Activated naive CD4-positive, alpha-beta T cell treated with anti-CD3 and anti-CD28 coated beads for 36 hours (primary cell): Measurements from ENCODE around the gene GBE1. TPM values are rescaled to one million over a fixed set of nuclear protein-coding genes. Genes with fewer than 3 reads are reported as not detected.

ENCODE experiments used
- CTCF ChIA-PET: fragments of 350-600 bp; sonication (Branson Sonifier 250); formaldehyde crosslinking; loops from one replicate; lab custom pipeline; 2021; ENCODE audit warnings: antibody characterized with exemption; lab: Charles Lee
- DNase-seq: peaks from one replicate; pipeline ENCODE4 v3.0.0-alpha.2; 2020
- H3K27ac Mint-ChIP-seq: one replicate; pipeline ENCODE4 v1.8.0; 2021; ENCODE audit warnings: mild to moderate bottlenecking, mixed read lengths
- H3K27me3 Mint-ChIP-seq: one replicate; pipeline ENCODE4 v1.8.0; 2021; ENCODE audit warnings: low read depth, mixed read lengths
- H3K36me3 Mint-ChIP-seq: one replicate; pipeline ENCODE4 v1.8.0; 2021; ENCODE audit warnings: low read depth, mixed read lengths
- H3K4me1 Mint-ChIP-seq: one replicate; pipeline ENCODE4 v1.8.0; 2021; ENCODE audit warnings: low read depth, mixed read lengths
- H3K4me3 Mint-ChIP-seq: one replicate; pipeline ENCODE4 v1.8.0; 2021; ENCODE audit warnings: mild to moderate bottlenecking, moderate library complexity, mixed read lengths
- H3K9me3 Mint-ChIP-seq: one replicate; pipeline ENCODE4 v1.8.0; 2021; ENCODE audit warnings: mixed read lengths
- intact Hi-C: fragments of 100-400 bp; cut with micrococcal nuclease; formaldehyde crosslinking; loops from one replicate; pipeline ENCODE4 v1.15.1; 2023
- total RNA-seq, 2 experiments: library from RNA; stranded (reverse); gene quantifications; one replicate each; pipeline ENCODE4 v1.2.3, GENCODE V29; 2021

Gene GBE1
- 10 to 100 TPM; 24.6 to 26.0 TPM for total RNA-seq

- CTCF ChIA-PET, result interaction anchor here (0.6 to 0.8 kb wide), 2 partner anchors 148 to 453 kb away, joined by 3 read pairs; no protein-coding TSS in a partner anchor
- DNase-seq, result peak; percentile 87
- Mint-ChIP-seq H3K27me3 (no peaks in the 10 kb centered on the region), H3K36me3 (peaks cover 17% of the 10 kb centered on the region), H3K9me3 (peaks cover 7% of the 10 kb centered on the region), H3K4me1 (peaks cover 14% of the 10 kb centered on the region), H3K4me3 (peak within 1 kb of the TSS; percentile 90), H3K27ac (peak within 1 kb of the TSS; percentile 97)
- intact Hi-C loops, result loop anchor here (1.0 to 5.0 kb wide), 3 partner anchors 151 to 372 kb away; no protein-coding TSS in a partner anchor
Measured at GRCh38 chr3:81760924-81761903, at the start of gene GBE1. GBE1 (minus strand) TSS chr3:81761645; CDS start chr3:81761517, 128 bp downstream.

GRCh38 chr3:81808900-81809299, 47.5 kb upstream of the GBE1 start:
- Mint-ChIP-seq H3K4me3 (no peak overlapping the region), H3K4me1 (no peaks in the 10 kb centered on the region), H3K27ac (no peak overlapping the region), H3K9me3 (no peaks in the 10 kb centered on the region), H3K36me3 (no peaks in the 10 kb centered on the region), H3K27me3 (peaks cover 2% of the 10 kb centered on the region)
- intact Hi-C loops, result no loop called here
- CTCF ChIA-PET, result no interaction called here
- DNase-seq, result no peak

DNA sequence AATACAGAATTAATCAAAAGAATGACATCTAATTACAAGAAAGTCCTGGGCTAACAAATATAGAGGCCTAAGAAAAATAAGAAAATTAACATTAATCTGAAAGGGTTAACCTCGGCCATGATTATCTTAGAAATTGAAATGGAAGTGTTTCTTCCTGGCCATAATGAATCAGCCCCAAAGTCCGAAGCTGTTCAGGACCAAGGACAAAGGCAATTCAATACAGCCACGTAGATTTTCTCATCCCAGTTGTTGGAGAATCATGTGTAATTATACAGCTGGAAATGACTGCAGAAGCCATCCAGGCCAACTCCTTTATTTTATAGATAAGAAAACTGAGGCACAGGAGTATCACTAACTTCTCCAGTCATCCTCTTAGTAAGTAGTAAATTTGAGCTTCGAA, 38.0 kb upstream of the GBE1 start:
- peaks cover 1% of the 10 kb centered on the region for H3K36me3 Mint-ChIP-seq
- H3K4me1 Mint-ChIP-seq, result no peaks in the 10 kb centered on the region
- H3K27me3 Mint-ChIP-seq, result peaks cover 2% of the 10 kb centered on the region
- intact Hi-C loops, result no loop called here
- no peaks in the 10 kb centered on the region for H3K9me3 Mint-ChIP-seq
- DNase-seq, result no peak
- H3K4me3 Mint-ChIP-seq, result no peak overlapping the region
- CTCF ChIA-PET, result no interaction called here
- H3K27ac Mint-ChIP-seq, result no peak overlapping the region

DNA sequence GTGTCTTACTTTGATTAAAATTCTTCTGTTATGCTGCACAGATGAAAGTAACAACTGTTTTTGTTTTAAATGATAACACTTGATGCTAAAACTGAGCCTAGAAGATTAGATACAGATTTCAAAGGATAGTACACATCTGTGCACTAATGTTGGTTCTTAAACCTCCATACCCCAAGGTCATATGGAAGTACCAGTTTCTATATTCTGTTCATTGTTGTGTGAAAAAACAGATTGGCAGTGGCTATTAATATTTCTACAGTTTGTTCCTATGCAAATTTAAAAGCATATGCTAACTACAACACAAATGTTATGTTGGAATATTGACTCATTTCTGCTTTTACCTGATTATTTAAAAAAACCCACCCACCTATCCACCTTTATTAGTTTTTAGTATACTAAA, 32.0 kb upstream of the GBE1 start:
- H3K36me3 Mint-ChIP-seq, result peaks cover 1% of the 10 kb centered on the region
- DNase-seq, result no peak
- H3K4me3 Mint-ChIP-seq, result no peak overlapping the region
- no peak overlapping the region for H3K27ac Mint-ChIP-seq
- CTCF ChIA-PET, result no interaction called here
- H3K9me3 Mint-ChIP-seq, result no peaks in the 10 kb centered on the region
- intact Hi-C loops, result no loop called here
- no peaks in the 10 kb centered on the region for H3K4me1 Mint-ChIP-seq
- H3K27me3 Mint-ChIP-seq, result peaks cover 7% of the 10 kb centered on the region

DNA sequence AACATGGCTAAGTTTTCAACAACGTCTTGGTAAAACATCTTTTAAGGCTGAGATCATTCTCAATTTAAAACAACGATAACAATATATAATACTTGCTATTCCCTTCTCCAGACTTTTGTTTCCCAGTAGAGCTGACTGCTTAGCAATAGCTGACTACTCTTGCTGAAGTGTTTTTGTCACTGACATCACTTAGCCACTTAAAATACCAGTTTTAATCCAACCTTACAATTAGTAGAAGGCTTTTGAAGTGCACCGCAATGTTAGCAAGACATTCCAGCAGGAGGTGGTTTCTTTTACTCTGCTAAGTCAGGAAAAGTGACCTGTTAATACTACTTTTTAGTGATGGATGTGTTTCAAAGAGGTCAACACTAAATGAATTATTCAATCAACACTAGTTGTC, 28.7 kb upstream of the GBE1 start:
- Mint-ChIP-seq H3K4me1 (no peaks in the 10 kb centered on the region), H3K9me3 (no peaks in the 10 kb centered on the region)

DNA sequence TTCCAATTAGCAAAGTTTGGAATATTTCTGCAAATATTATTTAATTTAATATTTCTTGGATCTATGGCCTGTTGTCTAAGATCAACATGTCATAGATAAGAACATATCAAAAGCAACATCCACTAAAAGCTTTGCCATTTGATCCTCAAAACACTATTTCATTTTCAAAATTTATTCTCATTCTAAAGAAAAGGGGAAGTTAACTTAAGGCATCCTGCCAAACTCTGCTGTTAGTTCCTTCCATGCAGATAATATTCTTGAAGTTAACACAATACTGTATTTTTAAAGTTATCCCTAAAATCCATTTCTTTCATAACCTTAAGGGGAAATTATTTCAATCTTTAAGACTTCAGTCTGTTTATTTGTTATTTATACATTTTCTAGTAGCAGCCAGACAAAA, 28.2 kb upstream of the GBE1 start:
- peaks cover 7% of the 10 kb centered on the region for H3K27me3 Mint-ChIP-seq
- CTCF ChIA-PET, result no interaction called here
- no peak for DNase-seq
- intact Hi-C loops, result no loop called here
- H3K36me3 Mint-ChIP-seq, result no peaks in the 10 kb centered on the region
- no peaks in the 10 kb centered on the region for H3K4me1 Mint-ChIP-seq
- no peaks in the 10 kb centered on the region for H3K9me3 Mint-ChIP-seq
- H3K4me3 Mint-ChIP-seq, result no peak overlapping the region
- no peak overlapping the region for H3K27ac Mint-ChIP-seq

More for the DNA sequence above, 28.7 kb upstream of the GBE1 start:
- Mint-ChIP-seq H3K27me3 (peaks cover 7% of the 10 kb centered on the region), H3K27ac (no peak overlapping the region), H3K4me3 (no peak overlapping the region), H3K36me3 (no peaks in the 10 kb centered on the region)
- CTCF ChIA-PET, result no interaction called here
- intact Hi-C loops, result no loop called here
- DNase-seq, result no peak

DNA sequence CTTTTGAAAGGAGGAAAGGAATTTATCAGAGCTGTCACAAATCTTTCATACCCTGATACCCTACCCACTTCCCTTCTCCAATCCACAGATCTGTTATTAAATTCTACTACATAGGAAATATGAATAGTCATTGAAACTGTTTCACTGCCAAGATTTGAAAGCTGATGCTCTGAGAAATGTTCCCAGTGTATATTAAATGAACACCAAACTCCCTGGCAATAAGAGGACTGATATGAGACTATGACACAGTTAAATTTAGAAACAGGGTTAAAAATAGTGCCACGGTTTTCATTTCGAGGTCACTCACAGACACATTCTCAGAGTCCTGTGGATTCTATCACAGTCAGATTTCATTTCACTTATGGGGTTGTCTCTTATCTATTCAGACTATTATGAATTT, 27.2 kb upstream of the GBE1 start:
- CTCF ChIA-PET, result no interaction called here
- Mint-ChIP-seq H3K36me3 (peaks cover under 1% of the 10 kb centered on the region), H3K9me3 (no peaks in the 10 kb centered on the region), H3K27me3 (peaks cover 8% of the 10 kb centered on the region), H3K4me1 (no peaks in the 10 kb centered on the region), H3K4me3 (no peak overlapping the region), H3K27ac (no peak overlapping the region)
- DNase-seq, result no peak
- intact Hi-C loops, result no loop called here

GRCh38 chr3:81788044-81788443, 26.6 kb upstream of the GBE1 start:
- no peaks in the 10 kb centered on the region for H3K4me1 Mint-ChIP-seq
- H3K9me3 Mint-ChIP-seq, result no peaks in the 10 kb centered on the region
- H3K4me3 Mint-ChIP-seq, result no peak overlapping the region
- intact Hi-C loops, result no loop called here
- CTCF ChIA-PET, result no interaction called here
- H3K27me3 Mint-ChIP-seq, result peaks cover 9% of the 10 kb centered on the region
- peaks cover 1% of the 10 kb centered on the region for H3K36me3 Mint-ChIP-seq
- H3K27ac Mint-ChIP-seq, result no peak overlapping the region
- no peak for DNase-seq

DNA sequence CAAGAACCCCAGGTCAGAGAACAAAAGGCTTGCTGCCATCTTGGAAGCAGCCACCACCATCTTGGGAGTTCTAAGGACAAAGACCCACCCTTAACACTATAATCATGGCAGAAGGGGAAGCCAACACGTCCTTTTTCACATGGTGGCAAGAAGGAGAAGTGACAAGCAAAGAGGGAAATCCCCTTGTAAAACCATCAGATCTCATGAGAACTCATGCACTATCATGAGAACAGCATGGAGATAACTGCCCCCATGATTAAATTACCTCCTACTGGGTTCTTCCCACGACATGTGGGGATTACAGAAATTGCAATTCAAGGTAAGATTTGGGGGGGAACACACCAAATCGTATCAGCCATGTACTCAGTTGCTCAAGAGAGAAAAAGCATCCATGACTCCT, 21.1 kb upstream of the GBE1 start:
- Mint-ChIP-seq H3K9me3 (peaks cover 2% of the 10 kb centered on the region), H3K4me3 (no peak overlapping the region), H3K27me3 (peaks cover 3% of the 10 kb centered on the region), H3K27ac (no peak overlapping the region), H3K36me3 (peaks cover 1% of the 10 kb centered on the region), H3K4me1 (no peaks in the 10 kb centered on the region)
- intact Hi-C loops, result no loop called here
- CTCF ChIA-PET, result no interaction called here
- DNase-seq, result no peak

- Mint-ChIP-seq H3K9me3 (peaks cover 2% of the 10 kb centered on the region), H3K27ac (no peak overlapping the region), H3K4me3 (no peak overlapping the region), H3K27me3 (peaks cover 6% of the 10 kb centered on the region), H3K4me1 (no peaks in the 10 kb centered on the region), H3K36me3 (peaks cover 1% of the 10 kb centered on the region)
- DNase-seq, result no peak
- intact Hi-C loops, result no loop called here
- CTCF ChIA-PET, result no interaction called here
Measured at GRCh38 chr3:81778678-81779182, 17.3 kb upstream of the GBE1 start.

DNA sequence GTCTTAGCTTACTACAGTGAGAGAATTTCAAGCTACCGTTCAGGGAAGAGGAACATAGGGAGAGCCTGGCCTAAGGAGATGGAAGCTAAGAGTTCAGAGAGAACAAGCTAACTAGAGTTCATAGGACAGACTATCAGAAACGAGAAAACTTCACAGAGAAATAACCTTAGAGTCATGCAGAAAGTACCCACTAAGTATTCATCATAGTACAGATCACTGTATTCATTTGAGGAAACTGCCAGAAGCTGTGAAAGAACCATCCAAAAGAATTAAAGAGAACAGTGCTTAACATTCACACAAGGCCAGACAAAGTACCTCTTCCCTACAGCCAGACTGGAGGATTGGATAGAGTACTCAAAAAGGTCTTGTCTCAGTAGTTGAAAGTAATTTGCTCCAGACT, 15.2 kb upstream of the GBE1 start:
- intact Hi-C loops, result no loop called here
- CTCF ChIA-PET, result no interaction called here
- Mint-ChIP-seq H3K27ac (no peak overlapping the region), H3K36me3 (no peaks in the 10 kb centered on the region), H3K4me1 (no peaks in the 10 kb centered on the region), H3K9me3 (peaks cover 1% of the 10 kb centered on the region), H3K4me3 (no peak overlapping the region), H3K27me3 (peaks cover 3% of the 10 kb centered on the region)
- DNase-seq, result no peak

- CTCF ChIA-PET, result no interaction called here
- Mint-ChIP-seq H3K4me3 (no peak overlapping the region), H3K36me3 (no peaks in the 10 kb centered on the region), H3K9me3 (no peaks in the 10 kb centered on the region), H3K27ac (no peak overlapping the region), H3K27me3 (peaks cover 3% of the 10 kb centered on the region), H3K4me1 (no peaks in the 10 kb centered on the region)
- intact Hi-C loops, result no loop called here
- DNase-seq, result no peak
Measured at GRCh38 chr3:81770710-81771109, 9.3 kb upstream of the GBE1 start.

DNA sequence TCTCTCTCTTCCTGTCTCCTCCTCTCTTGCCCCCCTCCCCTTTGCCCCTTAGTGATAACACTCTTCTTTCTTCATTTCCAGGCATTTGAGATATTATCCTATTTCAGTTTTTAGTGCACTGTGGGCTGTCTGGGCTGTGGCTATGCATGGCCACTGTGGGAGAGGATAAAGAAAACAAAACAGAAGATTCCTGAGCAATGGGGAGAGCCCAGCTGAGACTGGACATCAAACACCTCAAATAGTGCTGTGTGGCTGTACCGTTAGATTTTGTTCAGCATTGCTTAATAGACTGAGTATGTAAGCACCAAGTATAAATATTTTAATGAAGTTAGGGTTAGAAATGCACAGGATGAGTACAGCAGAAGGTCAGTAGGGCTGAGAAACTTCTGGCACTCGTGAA, 7.9 kb upstream of the GBE1 start:
- no peak overlapping the region for H3K27ac Mint-ChIP-seq
- H3K4me3 Mint-ChIP-seq, result no peak overlapping the region
- no peaks in the 10 kb centered on the region for H3K4me1 Mint-ChIP-seq
- no peak for DNase-seq
- intact Hi-C loops, result no loop called here
- H3K36me3 Mint-ChIP-seq, result no peaks in the 10 kb centered on the region
- peaks cover under 1% of the 10 kb centered on the region for H3K27me3 Mint-ChIP-seq
- CTCF ChIA-PET, result no interaction called here
- no peaks in the 10 kb centered on the region for H3K9me3 Mint-ChIP-seq
